OCI-LY3 (cell line): ENCODE results near the gene MLNR.

Experiments used
- CTCF ChIP-seq: fragments of 200-600, 300-600 bp; sonication (generic); IDR thresholded peaks from 2 replicates; pipeline ENCODE4 v1.5.1; 2014; ENCODE audit warnings: antibody characterized with exemption, low read length, low read depth
- EZH2phosphoT487 ChIP-seq: fragments of 200-600 bp; shearing (Covaris generic); IDR thresholded peaks from 2 replicates; pipeline ENCODE4 v1.6.1; 2018; ENCODE audit warnings: antibody characterized with exemption, mixed run types, low read depth

GRCh38 chr13:49246850-49247642 lies 26.9 kb downstream of the MLNR start:
- TF ChIP-seq CTCF: no peak
- TF ChIP-seq EZH2phosphoT487: no peak
